HG02588 (cell line): Measurements from ENCODE around the gene PTK6.

Source experiments
- ATAC-seq: cut with Tn5 transposase; IDR thresholded peaks from one replicate; pipeline ENCODE4 v1.9.1; 2021; ENCODE audit warnings: mild to moderate bottlenecking, moderate library complexity; ENCODE audit not compliant: unreplicated experiment

Gene PTK6

DNA sequence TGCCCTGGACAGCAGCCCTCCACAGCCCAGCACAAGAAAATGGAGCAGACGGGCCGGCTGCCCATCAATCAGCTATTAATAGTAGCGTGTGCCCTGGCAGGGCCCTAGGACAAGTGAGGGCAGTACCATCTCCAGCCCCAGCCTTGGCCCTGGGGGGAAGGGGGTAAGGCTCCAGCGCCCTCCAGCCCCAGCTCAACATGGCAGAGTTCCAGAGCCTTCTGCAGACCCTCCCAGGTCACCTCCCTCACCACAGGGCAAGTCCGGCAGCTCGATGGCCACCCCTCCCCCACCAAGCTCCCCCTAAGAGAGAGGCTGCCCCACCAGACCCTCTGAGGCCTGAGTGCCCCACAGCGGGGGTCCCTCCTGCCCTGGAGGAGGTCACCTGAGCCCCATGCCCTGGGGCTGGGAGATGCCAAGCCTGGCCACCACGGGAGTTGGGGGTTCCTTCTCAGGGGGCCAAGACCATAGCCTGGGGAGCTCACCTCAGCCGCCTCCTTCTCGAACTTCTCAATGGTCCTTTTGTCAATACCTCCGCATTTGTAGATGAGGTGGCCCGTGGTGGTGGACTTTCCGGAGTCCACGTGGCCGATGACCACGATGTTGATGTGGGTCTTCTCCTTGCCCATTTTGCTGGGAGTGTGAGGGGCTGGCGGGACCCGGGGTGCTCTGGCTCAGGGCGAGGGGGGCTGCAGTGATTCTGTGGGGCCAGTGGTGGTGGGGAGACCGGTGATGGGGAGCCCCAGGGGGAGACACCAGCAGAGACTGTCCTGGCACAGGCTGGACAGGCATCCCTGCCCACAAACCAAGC is 39.8 kb downstream of the PTK6 start:
- no peak for ATAC-seq

DNA sequence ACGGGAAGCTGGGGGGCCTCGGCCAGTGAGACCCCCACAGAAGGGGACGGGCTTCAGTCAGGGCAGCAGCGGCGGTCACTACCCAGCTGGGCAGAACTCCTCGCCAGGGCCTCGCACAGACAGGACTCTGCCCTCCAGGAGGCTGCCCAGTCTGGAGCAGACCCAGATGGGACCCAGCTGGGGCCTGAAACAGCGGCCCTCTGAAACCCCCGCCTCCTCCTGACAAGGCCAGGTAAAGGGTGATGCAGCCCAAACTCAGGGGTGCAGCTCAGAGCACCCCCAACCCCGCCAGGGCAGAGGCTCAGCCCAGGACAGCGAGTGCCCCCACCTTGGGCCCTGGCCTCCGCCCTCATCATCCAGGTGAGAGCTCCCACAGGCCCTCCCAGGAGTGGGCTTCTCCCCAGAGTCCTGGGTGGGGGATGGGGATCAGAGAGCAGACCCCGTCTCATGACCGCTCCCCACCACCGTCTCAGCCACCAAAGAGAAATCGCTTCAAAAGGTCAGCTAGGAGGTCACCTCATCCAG is 40.5 kb downstream of the PTK6 start:
- ATAC-seq = no peak

DNA sequence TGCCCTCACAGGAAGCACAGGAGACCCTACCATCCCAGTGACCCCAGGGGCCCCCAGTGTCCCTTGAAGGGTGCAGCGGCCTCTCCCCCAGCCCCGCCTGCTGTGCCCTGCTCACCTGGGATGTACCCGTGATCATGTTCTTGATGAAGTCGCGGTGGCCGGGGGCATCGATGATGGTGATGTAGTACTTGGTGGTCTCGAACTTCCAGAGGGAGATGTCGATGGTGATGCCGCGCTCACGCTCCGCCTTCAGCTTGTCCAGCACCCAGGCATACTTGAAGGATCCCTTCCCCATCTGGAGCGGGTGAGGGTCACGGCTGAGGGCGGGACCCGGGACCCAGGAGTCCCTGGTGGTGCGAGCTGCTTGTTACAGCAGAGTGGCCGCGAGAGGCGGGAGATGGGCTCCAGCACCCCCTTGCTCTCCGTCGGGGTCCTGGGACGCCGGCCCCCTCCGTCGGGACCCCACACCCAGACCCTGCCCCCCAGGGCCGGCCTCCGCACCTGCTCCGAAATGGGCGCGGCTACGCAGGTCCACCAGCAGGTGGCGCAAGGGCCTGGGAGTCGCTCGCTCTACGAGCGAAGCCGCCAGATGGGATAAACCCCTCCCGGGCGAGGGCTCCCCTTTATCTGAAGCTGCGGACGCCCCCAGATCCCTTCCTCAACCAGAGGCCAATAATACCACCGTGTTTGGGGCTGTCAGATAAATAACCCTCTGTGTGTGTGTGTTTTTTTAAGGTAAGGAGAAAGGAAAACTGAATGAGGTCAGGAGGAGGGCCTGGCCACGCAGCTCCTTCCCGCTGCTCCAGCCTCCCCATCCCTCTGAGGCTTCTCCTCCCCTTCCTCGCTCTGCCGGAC is 41.2 kb downstream of the PTK6 start:
- no peak for ATAC-seq

DNA sequence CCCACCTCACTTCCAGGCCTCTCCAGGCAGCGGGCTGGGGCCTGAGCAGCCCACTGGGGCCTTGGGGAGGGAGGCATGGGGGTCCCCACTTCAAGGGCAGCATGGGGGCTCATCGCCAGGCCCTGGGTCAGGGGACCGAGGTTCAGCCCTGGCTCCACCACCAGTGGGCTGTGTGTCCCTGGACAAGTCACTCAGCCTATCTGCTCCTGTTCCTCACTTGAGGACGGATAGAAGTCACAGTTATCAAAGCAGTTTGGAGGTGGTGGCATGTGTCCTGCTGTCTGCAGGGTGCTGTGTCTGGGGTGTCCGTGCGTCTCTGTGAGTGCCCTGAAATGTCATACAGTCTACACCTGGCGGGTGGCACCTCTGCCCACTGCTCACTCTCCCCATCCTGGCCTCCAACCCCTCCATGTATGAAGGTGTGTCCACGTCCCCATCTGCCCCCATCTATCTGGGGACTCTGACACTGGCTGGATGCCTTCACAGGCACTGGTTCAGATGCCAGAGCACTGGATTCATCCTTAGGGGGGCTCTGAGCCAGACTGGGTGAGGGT is 41.9 kb downstream of the PTK6 start:
- no peak for ATAC-seq

DNA sequence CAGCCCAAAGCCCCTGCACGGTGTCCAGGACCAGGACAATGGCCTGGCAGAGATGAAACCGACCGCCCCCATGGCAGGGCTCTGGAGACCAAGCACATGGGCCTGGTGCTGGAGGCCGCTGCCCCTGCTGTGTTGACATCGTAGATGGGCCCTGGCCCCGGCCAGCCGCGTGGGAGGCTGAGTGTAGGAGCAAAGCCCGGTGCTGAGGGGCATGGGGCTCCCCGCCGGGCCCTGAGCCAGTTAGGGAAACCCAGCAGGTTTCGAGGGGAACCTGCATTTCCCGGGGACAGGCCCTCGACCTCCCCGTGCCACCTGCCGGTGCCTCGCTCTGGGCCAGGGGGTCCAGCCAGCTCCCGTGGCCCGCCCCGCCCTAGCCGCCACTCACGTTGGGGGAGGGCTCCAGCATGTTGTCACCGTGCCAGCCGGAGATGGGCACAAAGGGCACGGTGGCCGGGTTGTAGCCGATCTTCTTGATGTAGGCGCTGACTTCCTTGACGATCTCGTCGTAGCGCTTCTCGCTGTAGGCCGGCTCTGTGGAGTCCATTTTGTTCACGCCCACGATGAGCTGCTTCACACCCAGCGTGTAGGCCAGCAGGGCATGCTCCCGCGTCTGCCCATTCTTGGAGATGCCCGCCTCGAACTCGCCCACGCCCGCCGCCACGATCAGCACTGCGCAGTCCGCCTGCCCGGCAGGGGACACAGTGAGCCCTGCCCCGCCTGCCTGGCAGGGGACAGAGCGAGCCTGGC is 42.6 kb downstream of the PTK6 start:
- ATAC-seq = no peak

DNA sequence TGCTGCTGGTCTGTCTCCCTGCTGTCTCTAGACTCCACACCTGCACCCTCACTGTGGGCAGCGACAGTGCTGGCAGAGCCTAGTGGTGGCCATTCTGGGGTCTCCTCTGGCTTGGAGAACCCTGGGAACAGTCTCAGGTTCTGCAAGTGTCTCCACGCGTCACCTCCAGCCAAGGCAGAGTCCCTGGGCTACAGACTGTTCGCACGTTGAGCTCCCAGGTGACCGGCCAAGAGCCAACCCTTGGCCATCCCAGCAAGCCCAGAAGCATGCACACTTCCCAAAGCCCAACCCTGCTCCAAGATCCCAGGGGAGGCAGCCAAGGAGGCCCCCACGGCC is 43.1 kb downstream of the PTK6 start:
- no peak for ATAC-seq

DNA sequence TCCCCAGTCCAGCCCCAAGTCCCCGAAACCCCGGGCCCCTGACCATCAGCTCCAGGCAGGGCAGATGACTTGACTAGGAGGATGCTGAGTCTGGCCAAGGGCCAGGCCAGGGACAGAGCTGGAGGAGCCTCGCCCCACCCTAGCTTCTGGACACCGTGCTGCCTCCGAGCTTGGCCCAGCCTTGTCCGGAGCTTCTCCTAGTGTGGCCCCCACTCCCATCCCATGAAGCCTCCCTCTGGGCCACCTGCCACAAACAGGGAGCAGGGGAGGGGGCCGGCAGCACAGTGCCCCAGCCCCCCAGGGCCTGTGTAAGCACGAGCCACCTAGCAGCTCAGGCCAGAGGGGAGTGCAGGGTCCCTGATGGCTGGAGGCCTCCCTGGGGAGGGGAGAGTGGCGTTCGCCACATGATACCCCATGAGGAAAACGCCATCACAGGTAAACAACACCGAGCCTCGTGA is 43.6 kb downstream of the PTK6 start:
- ATAC-seq = no peak

DNA sequence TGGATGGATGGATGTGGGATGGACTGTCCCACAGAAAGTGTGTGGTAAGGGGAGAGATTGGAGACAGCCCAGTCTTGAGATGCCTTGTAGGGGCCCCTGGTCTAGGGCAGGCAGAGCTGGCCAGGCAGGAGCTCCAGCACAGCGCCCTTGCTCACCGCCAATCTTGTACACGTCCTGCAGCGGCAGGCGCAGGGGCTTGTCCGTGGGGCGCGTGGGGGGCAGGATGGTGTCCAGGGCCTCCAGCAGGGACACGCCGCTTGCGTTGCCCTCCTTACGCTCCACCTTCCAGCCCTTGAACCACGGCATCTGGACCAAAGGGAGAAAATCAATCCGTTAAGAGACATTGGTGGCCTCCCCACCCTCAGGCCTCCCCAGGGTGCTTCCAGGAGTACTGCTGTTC is 44.2 kb downstream of the PTK6 start:
- ATAC-seq = no peak

DNA sequence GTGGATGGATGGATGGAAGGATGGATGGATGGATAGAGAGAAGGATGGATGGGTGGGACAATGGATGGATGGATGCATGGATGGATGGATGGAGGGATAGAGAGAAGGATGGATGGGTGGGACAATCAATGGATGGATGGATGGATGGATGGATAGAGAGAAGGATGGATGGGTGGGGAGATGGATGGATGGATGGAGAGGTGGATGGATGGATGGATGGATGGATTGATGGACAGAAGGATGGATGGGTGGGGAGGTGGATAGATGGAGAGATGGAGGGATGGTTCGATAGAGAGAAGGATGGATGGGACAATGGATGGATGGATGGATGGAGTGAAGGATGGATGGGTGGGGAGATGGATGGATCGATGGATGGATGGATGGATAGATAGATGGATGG is 44.7 kb downstream of the PTK6 start:
- ATAC-seq = no peak

DNA sequence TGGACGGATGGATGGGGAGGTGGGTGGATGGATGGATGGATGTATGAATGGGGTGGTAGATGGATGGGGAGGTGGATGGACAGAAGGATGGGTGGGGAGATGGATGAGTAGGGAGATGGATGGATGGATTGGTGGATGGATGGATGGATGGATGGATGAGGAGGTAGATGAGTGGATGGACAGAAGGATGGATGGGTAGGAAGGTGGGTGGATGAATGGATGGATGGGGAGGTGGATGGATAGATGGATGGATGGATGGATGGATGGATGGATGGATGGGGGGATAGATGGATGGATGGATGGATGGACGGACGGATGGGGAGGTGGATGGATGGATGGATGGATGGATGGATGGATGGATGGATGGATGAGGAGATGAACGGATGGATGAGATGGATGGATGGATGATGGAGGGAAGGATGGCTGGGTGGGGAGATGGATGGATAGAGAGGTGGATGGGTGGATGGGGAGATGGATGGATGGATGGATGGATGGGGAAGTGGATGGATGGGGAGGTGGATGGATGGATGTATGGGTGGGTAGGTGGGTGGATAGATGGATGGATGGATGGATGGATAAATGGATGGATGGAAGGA is 45.4 kb downstream of the PTK6 start:
- ATAC-seq = no peak

DNA sequence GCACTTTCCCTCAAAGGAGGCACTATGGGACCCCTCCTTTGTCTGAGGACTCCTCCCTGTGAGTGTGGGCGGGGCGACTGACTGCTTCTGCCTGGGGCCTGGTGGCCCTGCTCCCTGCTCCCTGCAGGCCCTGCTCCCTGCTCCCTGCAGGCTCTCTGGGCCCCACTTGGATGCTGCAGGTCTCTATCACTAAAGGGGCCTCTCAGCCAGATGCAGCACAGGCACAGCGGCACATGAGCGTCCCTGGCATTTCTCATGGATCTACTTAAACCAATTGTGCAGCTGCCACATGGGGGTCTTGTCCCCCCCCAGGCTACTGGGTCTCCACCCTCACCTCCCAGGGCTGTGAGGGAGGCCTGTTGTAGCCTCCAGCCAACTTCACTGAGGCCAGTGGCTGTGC is 46.1 kb downstream of the PTK6 start:
- no peak for ATAC-seq

DNA sequence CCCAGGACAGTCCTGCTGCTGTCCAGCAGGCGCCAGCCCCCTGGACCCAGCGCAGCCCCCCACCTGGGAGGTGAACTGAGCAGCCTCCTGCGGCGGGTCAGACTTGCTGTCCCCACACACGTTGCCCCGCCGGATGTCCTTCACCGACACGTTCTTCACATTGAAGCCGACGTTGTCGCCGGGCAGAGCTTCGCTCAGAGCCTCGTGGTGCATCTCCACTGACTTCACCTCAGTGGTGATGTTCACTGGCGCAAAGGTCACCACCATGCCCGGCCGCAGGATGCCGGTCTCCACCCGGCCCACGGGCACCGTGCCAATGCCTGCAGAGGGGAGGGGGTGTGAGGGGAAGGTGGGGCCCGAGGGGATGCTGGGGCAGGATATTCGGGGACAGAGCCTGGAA is 46.8 kb downstream of the PTK6 start:
- no peak for ATAC-seq

DNA sequence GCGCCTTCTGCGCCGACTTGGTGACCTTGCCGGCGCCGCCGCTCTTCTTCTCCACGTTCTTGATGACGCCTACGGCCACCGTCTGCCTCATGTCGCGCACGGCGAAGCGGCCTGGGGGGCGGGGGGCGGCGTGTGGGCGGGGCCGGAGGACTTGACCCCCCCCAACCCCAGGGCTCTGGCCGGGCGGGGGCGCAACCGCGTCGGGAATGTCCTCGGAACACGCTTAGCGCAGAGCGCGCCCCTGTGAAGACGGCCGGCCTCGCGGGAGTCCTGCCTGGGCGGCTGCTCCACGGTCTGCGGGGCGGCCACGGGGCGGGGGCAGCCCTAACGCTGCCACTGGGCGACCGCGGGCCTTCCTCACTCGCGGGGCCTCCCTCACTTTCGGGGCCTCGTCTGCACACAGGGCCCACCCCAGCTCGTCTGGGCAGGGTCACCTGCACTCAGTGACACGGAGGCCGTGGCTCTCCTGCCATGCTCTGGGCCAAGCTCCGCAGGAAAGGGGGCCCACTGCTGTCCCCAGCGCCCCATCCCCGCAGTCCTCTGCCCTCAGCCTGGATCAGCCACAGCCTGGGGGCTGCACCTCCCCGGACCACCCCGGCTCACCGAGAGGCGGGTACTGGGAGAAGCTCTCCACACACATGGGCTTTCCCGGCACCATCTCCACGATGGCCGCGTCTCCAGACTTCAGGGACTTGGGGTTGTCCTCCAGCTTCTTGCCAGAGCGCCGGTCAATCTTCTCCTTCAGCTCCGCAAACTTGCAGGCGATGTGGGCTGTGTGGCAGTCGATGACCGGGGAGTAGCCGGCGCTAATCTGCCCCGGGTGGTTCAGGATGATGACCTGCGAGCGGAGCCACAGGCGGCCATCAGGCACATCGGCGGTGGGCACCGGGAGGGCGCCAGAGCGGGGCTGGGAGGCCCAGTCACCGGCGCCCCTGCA is 48.6 kb downstream of the PTK6 start:
- ATAC-seq = no peak

DNA sequence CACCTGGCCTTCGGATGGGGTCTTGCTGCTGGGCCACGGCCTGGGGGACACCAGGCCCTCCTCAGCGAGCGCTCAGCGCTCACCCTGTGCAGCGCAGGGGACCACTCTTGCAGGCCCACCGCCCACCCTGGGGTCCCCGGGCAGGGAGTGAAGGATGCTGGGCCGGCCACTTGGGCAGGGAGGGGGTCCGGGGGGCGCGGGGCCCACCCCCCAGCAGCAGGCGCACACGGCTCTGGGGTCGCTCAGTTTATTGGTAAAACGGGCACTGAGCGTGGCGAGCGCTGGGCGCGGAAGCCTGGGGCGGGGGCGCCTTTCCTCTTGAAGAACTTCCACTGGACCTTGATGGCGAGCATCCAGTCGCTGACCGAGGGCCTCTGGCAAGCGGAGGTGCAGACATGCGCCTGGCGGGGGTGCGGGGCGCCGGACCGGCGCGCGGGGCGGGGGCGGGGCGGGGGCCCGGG is 49.4 kb downstream of the PTK6 start:
- no peak for ATAC-seq

DNA sequence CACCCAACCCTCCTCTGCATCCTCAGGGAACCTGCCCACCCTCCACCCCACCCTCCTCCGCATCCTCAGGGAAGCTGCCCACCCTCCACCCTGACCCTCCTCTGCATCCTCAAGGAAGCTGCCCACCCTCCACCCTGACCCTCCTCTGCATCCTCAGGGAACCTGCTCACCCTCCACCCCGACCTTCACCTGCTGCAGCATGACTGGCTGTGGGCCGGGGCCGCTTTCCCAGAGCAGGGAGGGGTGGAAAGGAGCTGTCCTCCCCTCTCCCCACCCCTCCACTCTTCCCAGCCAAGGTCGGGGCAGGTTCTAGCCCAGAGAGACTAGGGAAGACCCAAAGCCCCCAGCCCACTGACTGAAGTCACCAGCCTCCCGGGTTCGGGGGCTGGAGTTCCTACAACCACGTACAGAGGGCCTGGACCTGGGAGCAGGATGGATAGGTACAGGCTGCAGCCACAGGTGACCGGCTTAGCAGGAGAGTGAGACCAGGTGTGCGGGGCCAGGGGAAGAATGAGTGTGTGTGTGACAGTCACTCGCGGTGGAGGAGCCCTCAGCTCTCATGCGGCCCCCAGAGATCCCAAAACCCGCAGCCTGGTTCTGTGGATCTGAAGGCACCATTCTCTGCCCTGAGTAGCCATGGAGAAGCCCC is 49.9 kb downstream of the PTK6 start:
- ATAC-seq = no peak

DNA sequence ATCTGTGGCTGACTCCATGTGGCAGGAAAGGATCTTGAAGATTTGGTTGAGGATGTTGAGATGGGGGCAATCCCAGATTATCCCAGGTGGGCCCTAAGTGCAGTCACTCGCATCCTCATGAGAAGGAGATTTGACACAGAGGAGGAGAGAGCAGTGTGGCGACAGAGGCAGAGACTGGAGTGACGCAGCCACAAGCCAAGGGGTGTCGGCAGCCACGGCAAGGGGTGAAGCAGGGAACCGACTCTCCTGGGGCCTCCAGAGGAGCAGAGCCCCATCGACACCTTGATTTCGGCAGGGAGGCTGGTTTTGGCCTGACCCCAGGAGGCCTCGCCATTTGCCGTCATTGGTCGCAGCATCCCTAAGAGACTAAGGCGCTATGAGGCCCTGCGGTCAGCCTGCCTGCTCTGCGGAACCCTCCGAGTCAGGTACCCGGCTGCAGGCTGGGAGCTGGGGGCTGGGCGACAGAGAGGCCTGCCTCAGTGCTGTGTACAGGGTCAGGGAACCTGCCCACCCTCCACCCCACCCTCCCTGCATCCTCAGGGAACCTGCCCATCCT is 50.8 kb downstream of the PTK6 start:
- ATAC-seq = no peak

DNA sequence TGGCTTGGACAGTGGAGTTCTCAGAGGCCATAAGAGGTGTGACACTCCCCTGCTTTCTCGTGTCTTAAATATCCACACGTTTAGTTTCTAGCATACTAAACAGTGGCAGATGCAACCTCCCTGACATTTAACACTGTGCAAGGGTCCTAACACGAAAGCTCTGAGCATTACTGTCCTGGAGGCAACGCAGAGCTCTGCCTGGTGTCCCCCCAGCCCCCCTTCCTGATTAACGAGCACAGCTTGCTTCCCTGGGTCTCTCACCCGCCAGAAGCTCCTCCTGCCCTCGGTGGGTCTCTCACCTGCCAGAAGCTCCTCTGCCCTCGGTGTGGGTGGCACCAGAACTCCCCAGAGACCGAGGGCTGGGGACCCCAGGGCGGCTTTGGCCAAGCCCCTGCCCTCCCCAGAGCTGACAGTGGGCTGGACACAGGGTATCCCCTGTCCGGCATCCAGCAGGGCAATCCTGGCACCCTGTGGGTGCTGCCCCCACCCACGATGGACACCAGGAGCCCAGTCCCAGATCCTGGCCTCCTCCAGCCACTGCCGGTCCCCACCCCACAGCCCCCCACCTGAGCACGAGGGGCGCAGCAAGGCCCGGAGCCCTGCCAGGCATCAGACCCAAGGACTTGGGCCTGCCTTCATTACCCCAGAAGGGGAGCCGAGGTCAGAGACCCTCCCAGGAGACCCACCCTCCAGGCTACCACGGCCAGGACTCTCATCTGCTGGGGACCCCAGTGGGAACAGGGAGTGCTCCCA is 52.3 kb downstream of the PTK6 start:
- no peak for ATAC-seq

DNA sequence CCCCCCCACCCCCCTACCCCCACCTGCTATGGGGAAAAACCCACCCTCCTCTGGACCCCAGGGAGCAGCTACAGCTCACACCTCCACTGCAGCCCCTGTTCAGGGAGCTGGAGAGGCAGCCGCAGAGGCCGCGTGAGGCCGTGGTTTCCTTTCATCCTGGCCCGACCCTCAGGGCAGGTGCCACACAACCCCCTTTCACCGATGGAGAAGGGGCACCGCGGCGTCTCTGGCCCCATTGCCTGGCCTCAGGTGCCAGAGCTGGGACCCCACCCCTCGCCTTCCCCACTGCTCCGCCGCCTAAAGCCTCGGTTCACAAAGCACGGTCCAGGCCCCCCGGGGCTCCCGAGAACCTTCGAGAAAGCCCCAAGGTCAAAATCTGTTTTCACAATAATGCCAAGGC is 52.9 kb downstream of the PTK6 start:
- ATAC-seq = no peak
